ENCODE results near the gene HS3ST4.

DNA sequence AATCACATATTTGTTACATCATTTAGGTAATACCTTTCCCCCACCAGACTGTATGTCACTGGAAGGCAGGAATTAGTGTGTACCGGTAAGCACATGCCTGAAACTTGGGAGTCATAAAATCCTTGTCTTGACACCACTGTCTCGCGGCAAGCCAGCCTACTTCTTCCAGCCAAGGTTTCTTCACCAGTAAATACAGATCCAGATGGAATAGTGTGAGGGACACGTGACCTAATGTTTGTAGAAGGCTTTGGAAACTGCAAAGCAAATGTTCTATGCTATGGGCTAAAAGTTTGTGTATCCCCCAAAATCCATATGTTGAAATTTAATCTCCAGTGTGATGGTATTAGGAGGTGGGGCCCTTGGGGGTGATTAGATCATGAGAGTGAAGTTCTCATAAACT lies 126.1 kb downstream of the HS3ST4 start:
- TF ChIP-seq, protein P1, sequence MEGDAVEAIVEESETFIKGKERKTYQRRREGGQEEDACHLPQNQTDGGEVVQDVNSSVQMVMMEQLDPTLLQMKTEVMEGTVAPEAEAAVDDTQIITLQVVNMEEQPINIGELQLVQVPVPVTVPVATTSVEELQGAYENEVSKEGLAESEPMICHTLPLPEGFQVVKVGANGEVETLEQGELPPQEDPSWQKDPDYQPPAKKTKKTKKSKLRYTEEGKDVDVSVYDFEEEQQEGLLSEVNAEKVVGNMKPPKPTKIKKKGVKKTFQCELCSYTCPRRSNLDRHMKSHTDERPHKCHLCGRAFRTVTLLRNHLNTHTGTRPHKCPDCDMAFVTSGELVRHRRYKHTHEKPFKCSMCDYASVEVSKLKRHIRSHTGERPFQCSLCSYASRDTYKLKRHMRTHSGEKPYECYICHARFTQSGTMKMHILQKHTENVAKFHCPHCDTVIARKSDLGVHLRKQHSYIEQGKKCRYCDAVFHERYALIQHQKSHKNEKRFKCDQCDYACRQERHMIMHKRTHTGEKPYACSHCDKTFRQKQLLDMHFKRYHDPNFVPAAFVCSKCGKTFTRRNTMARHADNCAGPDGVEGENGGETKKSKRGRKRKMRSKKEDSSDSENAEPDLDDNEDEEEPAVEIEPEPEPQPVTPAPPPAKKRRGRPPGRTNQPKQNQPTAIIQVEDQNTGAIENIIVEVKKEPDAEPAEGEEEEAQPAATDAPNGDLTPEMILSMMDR (IDR thresholded peaks at IDR 0.05 in 2 of 3, conservative IDR thresholded peaks at IDR 0.05 in 1 of 3; ENCODE audit: control insufficient read depth in 2 of 3, extremely low read depth in 1 of 3, insufficient read depth in 1 of 3, low read depth in 3 of 3, low read length in 3 of 3), result no peak
- no peak for TF ChIP-seq ZNF274 (IDR thresholded peaks at IDR 0.05; ENCODE audit: insufficient read depth, insufficient read length)
- no peak for TF ChIP-seq ZZZ3 (IDR thresholded peaks at IDR 0.05; ENCODE audit: control insufficient read depth, insufficient read length, low read depth)
- TF ChIP-seq CBX5 (IDR thresholded peaks at IDR 0.05; ENCODE audit: low read depth), result no peak
- TF ChIP-seq SMC3 (IDR thresholded peaks at IDR 0.05; ENCODE audit: borderline replicate concordance, low read length), result no peak
- TF ChIP-seq POLR2A (IDR thresholded peaks at IDR 0.05; ENCODE audit: low read depth, low read length), result no peak
- no peak for TF ChIP-seq NRF1 (conservative IDR thresholded peaks at IDR 0.05; ENCODE audit: low read depth, low read length)

Data from GM12878 (cell line).